Fibroblast of skin of right biceps (primary cell): ENCODE results near the gene MEGF10.
A peak's percentile ranks its signal among the peaks of the same experiment; 100 is the strongest.

Experiments
- DNase-seq: peaks from one replicate; pipeline ENCODE4 v3.0.0-alpha.2; 2013

The MEGF10 gene

GRCh38 chr5:127331890-127332649 is 41.5 kb downstream of the MEGF10 start:
- no peak for DNase-seq

GRCh38 chr5:127333483-127333882 is 42.9 kb downstream of the MEGF10 start:
- DNase-seq, result no peak

GRCh38 chr5:127335381-127335780 is 44.8 kb downstream of the MEGF10 start:
- DNase-seq, result peak; percentile 22

- DNase-seq, result no peak
Observed at GRCh38 chr5:127337876-127338275, 47.3 kb downstream of the MEGF10 start.

- no peak for DNase-seq
Observed at GRCh38 chr5:127338501-127338900, 47.9 kb downstream of the MEGF10 start.

- no peak for DNase-seq
Observed at GRCh38 chr5:127340606-127341005, 50.0 kb downstream of the MEGF10 start.

GRCh38 chr5:127342364-127342763 is 51.8 kb downstream of the MEGF10 start:
- DNase-seq, result no peak

DNA sequence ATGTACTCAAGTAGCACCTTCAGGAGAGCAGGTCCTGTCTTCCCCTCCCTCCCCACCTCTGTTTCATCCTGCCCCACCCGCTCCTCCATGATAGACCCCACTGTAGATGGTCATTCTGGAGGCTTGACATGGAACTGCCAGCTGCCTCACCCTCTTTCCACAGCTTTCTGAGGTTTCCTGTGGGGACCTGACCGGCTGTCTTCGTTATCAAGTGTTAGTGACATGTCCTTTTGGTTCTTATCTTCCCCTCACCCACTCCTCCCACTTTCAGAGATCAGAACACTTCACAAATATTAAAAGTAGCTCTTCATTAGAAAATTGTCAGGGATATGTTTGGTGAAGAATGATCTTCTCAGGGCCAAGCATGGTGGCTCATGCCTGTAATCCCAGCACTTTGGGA is 52.7 kb downstream of the MEGF10 start:
- no peak for DNase-seq

GRCh38 chr5:127343866-127344265 is 53.3 kb downstream of the MEGF10 start:
- DNase-seq, result no peak

DNA sequence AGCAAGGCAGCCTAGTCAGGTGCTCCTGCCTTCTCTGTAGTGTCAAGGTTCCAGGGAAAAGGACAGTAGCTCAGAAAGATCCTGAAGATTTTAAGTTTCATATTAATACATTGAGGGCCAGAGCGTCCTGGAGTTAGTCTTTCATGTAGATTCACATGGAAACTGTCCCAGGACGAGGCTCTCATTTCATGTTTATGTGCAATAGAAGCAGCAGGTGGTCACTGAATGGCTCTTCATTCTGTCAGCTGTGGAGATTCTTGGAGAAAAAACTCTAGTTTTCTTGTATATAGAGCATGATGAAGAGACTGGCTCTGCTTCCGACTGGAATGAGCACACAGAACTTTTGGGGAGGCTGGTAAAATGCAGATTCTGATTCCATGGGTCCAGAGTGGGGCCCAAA is 54.3 kb downstream of the MEGF10 start:
- DNase-seq, result no peak

DNA sequence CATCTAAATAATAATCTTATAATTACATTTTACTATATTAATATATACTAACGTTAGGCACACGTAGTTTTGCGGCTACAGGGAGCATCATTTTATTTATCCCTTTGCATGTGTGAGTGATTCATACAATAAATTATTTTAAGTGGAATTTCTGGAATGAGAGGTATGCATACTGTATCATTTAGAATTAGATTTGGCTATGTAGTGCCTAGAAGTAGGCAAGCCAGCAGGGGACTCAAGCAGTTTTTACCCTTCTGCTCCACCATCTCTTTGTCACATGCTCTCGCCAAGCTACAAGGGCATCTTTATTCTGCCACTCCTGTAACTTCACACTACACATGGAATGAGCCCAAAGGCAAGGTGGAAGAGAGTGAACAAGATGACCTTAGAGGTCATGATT is 60.8 kb downstream of the MEGF10 start:
- peak; percentile 51 for DNase-seq

GRCh38 chr5:127352068-127352467 is 61.5 kb downstream of the MEGF10 start:
- no peak for DNase-seq

DNA sequence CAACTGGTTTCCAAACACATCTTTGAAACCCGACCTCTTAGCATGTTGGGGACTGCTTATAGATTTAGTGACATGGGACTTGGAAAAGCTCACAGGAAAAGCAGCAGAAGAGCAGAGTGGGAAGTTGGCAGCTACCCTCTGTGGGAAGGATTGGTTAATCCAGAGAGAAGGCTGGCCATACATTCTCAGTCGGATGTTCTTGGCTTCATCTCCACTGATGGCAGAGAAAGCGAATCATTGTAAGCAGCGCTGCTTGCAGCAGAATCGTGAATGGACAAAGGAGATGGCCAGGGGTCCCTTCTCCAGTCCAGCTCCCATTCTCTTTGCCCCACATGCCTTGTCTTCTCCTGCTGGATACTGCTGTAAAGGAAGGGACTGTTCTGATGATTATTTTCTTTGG is 62.7 kb downstream of the MEGF10 start:
- no peak for DNase-seq

DNA sequence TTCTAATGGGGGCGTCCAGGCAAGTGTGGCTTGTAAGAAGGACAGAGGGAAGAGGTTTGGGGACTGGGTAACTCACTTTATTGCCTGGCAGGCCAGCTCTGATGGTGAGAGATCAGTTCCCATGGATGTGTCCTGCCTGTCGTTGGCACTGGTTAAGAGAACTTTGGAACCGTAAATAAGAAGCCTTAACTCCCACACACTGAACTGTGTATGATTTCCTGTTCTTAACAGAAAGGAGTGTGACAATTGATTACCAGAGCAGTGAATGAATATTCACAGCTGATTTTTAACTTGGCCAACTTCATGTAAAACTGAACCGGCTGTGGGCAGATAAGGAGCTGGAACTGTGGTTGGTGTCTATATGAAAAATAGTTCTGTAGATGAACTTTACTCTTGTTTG is 63.2 kb downstream of the MEGF10 start:
- DNase-seq, result no peak

DNA sequence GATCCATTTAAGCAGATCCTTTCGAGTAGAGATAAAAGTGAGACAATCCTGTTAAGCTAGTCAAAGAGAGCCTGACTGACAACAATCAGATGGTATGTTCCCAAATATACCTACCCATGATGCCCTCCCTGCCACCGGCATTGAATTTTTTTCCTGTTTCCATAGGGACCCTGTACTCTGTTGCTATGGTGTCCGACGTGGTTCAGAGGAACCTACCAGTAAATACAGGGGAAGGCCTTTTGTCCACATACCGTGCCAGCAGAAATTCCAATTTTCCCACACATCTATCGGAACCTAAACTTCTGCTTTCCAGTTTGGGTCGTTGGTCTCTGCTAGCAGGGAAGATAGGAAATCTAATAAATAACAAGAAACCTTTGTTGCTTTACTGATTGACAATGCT is 64.7 kb downstream of the MEGF10 start:
- DNase-seq, result no peak

- DNase-seq, result peak; percentile 64
Observed at GRCh38 chr5:127358284-127358683, 67.7 kb downstream of the MEGF10 start.

DNA sequence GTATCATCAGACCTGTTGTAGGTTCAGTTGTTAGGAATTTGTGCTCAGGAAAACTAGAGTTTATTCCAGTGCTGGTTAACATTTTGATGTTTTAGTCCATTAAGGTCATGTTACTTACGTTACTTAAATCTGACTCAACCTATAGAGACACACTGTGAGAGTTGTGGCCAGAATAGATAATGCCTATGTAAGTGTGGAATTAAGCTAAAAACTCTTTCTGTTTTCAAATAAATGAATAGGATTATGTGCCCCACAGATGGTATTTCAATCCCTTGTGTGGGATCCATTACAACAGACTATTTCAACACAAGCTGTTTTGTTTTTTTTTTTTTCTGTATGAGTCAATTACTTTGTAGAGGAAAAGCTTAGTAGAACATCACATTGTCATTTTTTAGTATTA is 68.1 kb downstream of the MEGF10 start:
- DNase-seq, result peak; percentile 54

DNA sequence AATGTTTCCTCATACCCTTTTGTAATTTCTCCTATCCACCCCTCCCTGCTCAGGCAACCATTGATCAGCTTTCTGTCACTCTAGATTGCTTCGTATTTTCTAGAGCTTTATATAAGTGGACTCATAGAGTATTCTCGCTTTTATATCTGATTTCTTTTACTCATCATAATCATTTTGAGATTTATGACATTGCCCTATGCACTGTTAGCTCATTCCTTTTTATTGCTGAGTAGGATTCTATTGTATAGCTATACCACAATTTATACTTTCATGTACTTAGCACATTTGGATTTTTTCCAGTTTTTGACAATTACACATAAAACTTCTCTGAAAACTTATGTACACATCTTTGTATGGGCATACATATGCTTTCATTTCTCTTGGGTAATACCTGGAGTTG is 68.9 kb downstream of the MEGF10 start:
- DNase-seq, result no peak

- DNase-seq, result no peak
Observed at GRCh38 chr5:127363403-127363802, 72.8 kb downstream of the MEGF10 start.

DNA sequence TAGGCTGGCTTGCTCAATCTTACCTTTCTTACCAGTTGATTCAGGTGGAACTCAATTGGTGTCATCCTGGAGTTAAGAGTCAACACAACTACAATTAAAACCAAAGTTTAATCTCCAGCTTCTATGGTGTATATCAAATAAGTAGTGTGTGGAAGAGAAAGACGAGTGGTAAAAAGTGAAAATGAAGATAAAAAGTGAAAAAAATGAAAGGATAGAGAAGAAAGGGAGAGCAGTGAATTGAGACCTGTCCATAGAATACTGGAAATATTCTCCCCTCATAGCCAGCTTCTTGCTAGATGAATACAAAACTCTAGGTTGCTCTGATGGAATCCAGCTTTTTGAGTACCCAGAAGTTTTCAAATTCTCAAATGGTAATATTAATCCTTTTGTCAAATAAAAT is 76.4 kb downstream of the MEGF10 start:
- no peak for DNase-seq

DNA sequence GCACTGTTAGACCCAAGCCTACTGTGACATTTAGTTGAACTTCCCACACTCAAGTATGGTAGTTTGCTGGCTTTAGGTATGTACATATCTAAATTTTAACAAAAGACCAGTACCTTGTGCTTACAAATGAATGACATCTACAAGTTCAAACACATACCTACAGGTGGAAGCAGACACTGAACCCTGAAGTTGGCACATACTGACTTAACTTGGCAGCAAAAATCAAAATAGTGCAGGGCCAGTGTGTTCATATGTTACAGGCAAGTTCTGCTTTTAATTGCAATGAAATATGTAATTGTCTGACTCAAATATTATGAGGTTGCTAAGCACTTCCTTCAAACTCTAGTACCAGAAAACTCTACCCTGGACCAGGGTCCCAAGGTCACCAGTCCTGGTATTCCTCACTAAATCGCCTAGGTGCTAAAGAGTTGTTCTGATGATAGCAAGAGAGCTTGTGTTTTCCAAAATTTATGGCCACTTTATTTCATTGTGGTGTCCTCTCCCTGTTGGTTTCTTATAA is 77.4 kb downstream of the MEGF10 start:
- no peak for DNase-seq

- no peak for DNase-seq
Observed at GRCh38 chr5:127369796-127370195, 79.2 kb downstream of the MEGF10 start.

- no peak for DNase-seq
Observed at GRCh38 chr5:127370631-127371030, 80.0 kb downstream of the MEGF10 start.

GRCh38 chr5:127373858-127374491 is 83.4 kb downstream of the MEGF10 start:
- DNase-seq, result no peak

DNA sequence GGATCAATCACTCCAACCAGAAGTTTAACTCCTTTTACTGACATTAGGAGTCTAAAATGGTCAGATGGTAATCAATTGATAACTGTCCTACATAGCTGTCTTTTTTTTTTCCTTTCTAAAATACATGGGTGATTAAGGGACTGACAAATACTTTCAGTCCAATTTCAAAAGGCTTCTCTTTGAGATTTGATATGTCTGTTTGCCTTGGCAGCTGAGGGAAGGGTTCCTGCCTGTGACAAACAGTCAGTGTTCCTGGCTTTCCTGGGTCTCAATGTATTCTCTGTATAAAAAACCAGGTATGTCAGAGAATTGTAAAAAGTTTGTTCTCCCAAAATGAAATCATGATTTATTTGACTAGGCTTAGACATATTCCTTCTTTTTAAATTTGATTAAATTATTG is 84.5 kb downstream of the MEGF10 start:
- DNase-seq, result no peak
